Naive B cell (primary cell): ENCODE measurements around the gene AKIRIN1. TPM values are rescaled to one million over a fixed set of nuclear protein-coding genes. Genes with fewer than 3 reads are reported as not detected.
"Not testable (repeated sequence)": the region's sequence is repeated elsewhere in the genome, so short reads cannot be mapped to it uniquely, and the experiment has no call there.

Source experiments
- ATAC-seq, 2 donors: fragments of 150-1000 bp; cut with Tn5 transposase; 2 replicates each; pipeline ENCODE4 v1.10.0; 2021; ENCODE audit warnings: low read depth in 2 of 2, mild to moderate bottlenecking in 2 of 2, moderate library complexity in 2 of 2
- DNase-seq: peaks from one replicate; pipeline ENCODE4 v3.0.0; 2022
- H3K27ac Mint-ChIP-seq, 6 donors: one replicate each; pipeline ENCODE4 v1.8.0; 2020 to 2022; ENCODE audit warnings: mild to moderate bottlenecking in 6 of 6, mixed read lengths in 6 of 6, moderate library complexity in 5 of 6, inconsistent platforms in 2 of 6
- H3K27me3 Mint-ChIP-seq, 3 donors: one replicate each; pipeline ENCODE4 v1.8.0; 2021 to 2022; ENCODE audit warnings: mixed read lengths in 3 of 3, mild to moderate bottlenecking in 1 of 3
- H3K36me3 Mint-ChIP-seq, 2 donors: one replicate each; pipeline ENCODE4 v1.8.0; 2020 to 2022; ENCODE audit warnings: mixed read lengths in 2 of 2, inconsistent platforms in 1 of 2, mild to moderate bottlenecking in 1 of 2
- H3K4me1 Mint-ChIP-seq, 3 donors: one replicate each; pipeline ENCODE4 v1.8.0; 2020 to 2022; ENCODE audit warnings: mixed read lengths in 3 of 3, inconsistent platforms in 1 of 3, mild to moderate bottlenecking in 1 of 3, moderate library complexity in 1 of 3
- H3K4me3 Mint-ChIP-seq, 8 donors: one replicate each; pipeline ENCODE4 v1.8.0; 2020 to 2022; ENCODE audit warnings: mild to moderate bottlenecking in 8 of 8, mixed read lengths in 8 of 8, moderate library complexity in 8 of 8, inconsistent platforms in 2 of 8
- H3K9me3 Mint-ChIP-seq, 7 donors: one replicate each; pipeline ENCODE4 v1.8.0; 2020 to 2022; ENCODE audit warnings: mixed read lengths in 7 of 7, mild to moderate bottlenecking in 5 of 7, inconsistent platforms in 2 of 7, moderate library complexity in 1 of 7
- polyA plus RNA-seq, 6 donors: library from polyadenylated mRNA; unstranded; fragments of 300-500 nt; fragmentation: Illumina TruSeq; gene quantifications; one replicate each; pipeline ENCODE4 v1.2.3, GENCODE V29; 2021; ENCODE audit warnings: low read depth in 6 of 6

Gene AKIRIN1
- polyA plus RNA-seq, 6 donors from 2014 or later, result 61.9 to 89.7 (median 76.1) TPM

GRCh38 chr1:39036678-39037077 lies 45.6 kb downstream of the AKIRIN1 start:
- Mint-ChIP-seq H3K4me3 (no peak overlapping the region), H3K27ac (no peak overlapping the region), H3K4me1 (peaks cover 0 to 9% (median 7%) of the 10 kb centered on the region in 3 donors), H3K36me3 (peaks cover 14% of the 10 kb centered on the region in 2 donors), H3K27me3 (no peaks in the 10 kb centered on the region), H3K9me3 (no peaks in the 10 kb centered on the region)
- no peak for DNase-seq
- no peak for ATAC-seq

- peaks cover 2 to 13% of the 10 kb centered on the region in 2 donors for H3K36me3 Mint-ChIP-seq
- ATAC-seq (no peak), DNase-seq (no peak)
- peaks cover 0 to 10% (median 0%) of the 10 kb centered on the region in 7 donors for H3K9me3 Mint-ChIP-seq
- peak overlapping the region; percentile 72 to 96 (median 86) for H3K27ac Mint-ChIP-seq
- H3K4me3 Mint-ChIP-seq, result peak overlapping the region in 2 of 8 donors; percentile 47 to 75
- no peaks in the 10 kb centered on the region for H3K27me3 Mint-ChIP-seq
- H3K4me1 Mint-ChIP-seq, result peaks cover 14 to 25% (median 16%) of the 10 kb centered on the region in 3 donors
Measured at GRCh38 chr1:39043513-39043912, 52.4 kb downstream of the AKIRIN1 start.

GRCh38 chr1:39044762-39045161 lies 53.7 kb downstream of the AKIRIN1 start:
- DNase-seq, result no peak
- Mint-ChIP-seq H3K9me3 (peaks cover 0 to 10% (median 0%) of the 10 kb centered on the region in 7 donors), H3K4me1 (peaks cover 14 to 25% (median 16%) of the 10 kb centered on the region in 3 donors), H3K36me3 (peaks cover 0 to 13% of the 10 kb centered on the region in 2 donors), H3K4me3 (no peak overlapping the region), H3K27me3 (no peaks in the 10 kb centered on the region), H3K27ac (peak overlapping the region in 3 of 6 donors; percentile 37 to 85 (median 76))
- ATAC-seq, result no peak

GRCh38 chr1:39045231-39045630 lies 54.2 kb downstream of the AKIRIN1 start:
- Mint-ChIP-seq H3K27ac (peak overlapping the region in 1 of 6 donors; percentile 85), H3K4me1 (peaks cover 14 to 25% (median 16%) of the 10 kb centered on the region in 3 donors), H3K9me3 (peaks cover 0 to 10% (median 0%) of the 10 kb centered on the region in 7 donors), H3K27me3 (no peaks in the 10 kb centered on the region), H3K4me3 (no peak overlapping the region), H3K36me3 (peaks cover 0 to 13% of the 10 kb centered on the region in 2 donors)
- ATAC-seq (no peak), DNase-seq (no peak)

GRCh38 chr1:39046613-39047210 lies 55.6 kb downstream of the AKIRIN1 start:
- H3K4me1 Mint-ChIP-seq, result peaks cover 19 to 35% (median 23%) of the 10 kb centered on the region in 3 donors
- peaks cover 0 to 13% of the 10 kb centered on the region in 2 donors for H3K36me3 Mint-ChIP-seq
- H3K27me3 Mint-ChIP-seq, result no peaks in the 10 kb centered on the region
- no peak overlapping the region for H3K4me3 Mint-ChIP-seq
- no peak for DNase-seq
- peaks cover 0 to 10% (median 0%) of the 10 kb centered on the region in 7 donors for H3K9me3 Mint-ChIP-seq
- no peak overlapping the region for H3K27ac Mint-ChIP-seq
- no peak for ATAC-seq

- peaks cover 19 to 39% (median 23%) of the 10 kb centered on the region in 3 donors for H3K4me1 Mint-ChIP-seq
- peaks cover 0 to 13% of the 10 kb centered on the region in 2 donors for H3K36me3 Mint-ChIP-seq
- H3K9me3 Mint-ChIP-seq, result peaks cover 0 to 10% (median 0%) of the 10 kb centered on the region in 7 donors
- no peak for DNase-seq
- no peaks in the 10 kb centered on the region for H3K27me3 Mint-ChIP-seq
- H3K4me3 Mint-ChIP-seq, result no peak overlapping the region
- no peak overlapping the region for H3K27ac Mint-ChIP-seq
- peak in 1 of 2 donors; percentile 52 for ATAC-seq
Measured at GRCh38 chr1:39047374-39048229, 56.5 kb downstream of the AKIRIN1 start.

GRCh38 chr1:39048745-39049370 lies 57.8 kb downstream of the AKIRIN1 start:
- no peak for ATAC-seq
- DNase-seq, result no peak
- peaks cover 0 to 3% (median 0%) of the 10 kb centered on the region in 7 donors for H3K9me3 Mint-ChIP-seq
- H3K27me3 Mint-ChIP-seq, result no peaks in the 10 kb centered on the region
- peaks cover 13 to 27% (median 16%) of the 10 kb centered on the region in 3 donors for H3K4me1 Mint-ChIP-seq
- peak overlapping the region in 1 of 6 donors; percentile 11 for H3K27ac Mint-ChIP-seq
- H3K36me3 Mint-ChIP-seq, result peaks cover 0 to 5% of the 10 kb centered on the region in 2 donors
- peak overlapping the region in 2 of 8 donors; percentile 12 to 59 for H3K4me3 Mint-ChIP-seq

- ATAC-seq (no peak), DNase-seq (no peak)
- peaks cover 4 to 18% (median 6%) of the 10 kb centered on the region in 3 donors for H3K4me1 Mint-ChIP-seq
- H3K27me3 Mint-ChIP-seq, result no peaks in the 10 kb centered on the region
- no peaks in the 10 kb centered on the region for H3K36me3 Mint-ChIP-seq
- H3K27ac Mint-ChIP-seq, result no peak overlapping the region
- H3K9me3 Mint-ChIP-seq, result no peaks in the 10 kb centered on the region
- H3K4me3 Mint-ChIP-seq, result no peak overlapping the region
Measured at GRCh38 chr1:39050001-39050400, 58.9 kb downstream of the AKIRIN1 start.

GRCh38 chr1:39051193-39051850 lies 60.2 kb downstream of the AKIRIN1 start:
- peaks cover 4 to 18% (median 6%) of the 10 kb centered on the region in 3 donors for H3K4me1 Mint-ChIP-seq
- not testable (repeated sequence) for H3K27me3 Mint-ChIP-seq, H3K9me3 Mint-ChIP-seq, ATAC-seq, H3K36me3 Mint-ChIP-seq, H3K27ac Mint-ChIP-seq, H3K4me3 Mint-ChIP-seq, DNase-seq

GRCh38 chr1:39051956-39052355 lies 60.9 kb downstream of the AKIRIN1 start:
- H3K9me3 Mint-ChIP-seq, result no peaks in the 10 kb centered on the region
- H3K27ac Mint-ChIP-seq, result no peak overlapping the region
- H3K27me3 Mint-ChIP-seq, result no peaks in the 10 kb centered on the region
- H3K4me3 Mint-ChIP-seq, result no peak overlapping the region
- H3K36me3 Mint-ChIP-seq, result no peaks in the 10 kb centered on the region
- peaks cover 4 to 18% (median 6%) of the 10 kb centered on the region in 3 donors for H3K4me1 Mint-ChIP-seq
- DNase-seq (no peak), ATAC-seq (no peak)

GRCh38 chr1:39055213-39055710 lies 64.2 kb downstream of the AKIRIN1 start:
- H3K4me1 Mint-ChIP-seq, result peaks cover 4 to 15% (median 6%) of the 10 kb centered on the region in 3 donors
- H3K36me3 Mint-ChIP-seq, ATAC-seq, H3K27me3 Mint-ChIP-seq, DNase-seq, H3K4me3 Mint-ChIP-seq, H3K9me3 Mint-ChIP-seq: not testable (repeated sequence)
- H3K27ac Mint-ChIP-seq, result peak overlapping the region in 1 of 6 donors; percentile 64
